HG03139 (cell line): ENCODE results near the gene ZNF446.
"Not testable (repeated sequence)": the region's sequence is repeated elsewhere in the genome, so short reads cannot be mapped to it uniquely, and the experiment has no call there.

ENCODE experiments used
- ATAC-seq: cut with Tn5 transposase; IDR thresholded peaks from one replicate; pipeline ENCODE4 v1.9.1; 2021; ENCODE audit not compliant: unreplicated experiment

ZNF446 gene

DNA sequence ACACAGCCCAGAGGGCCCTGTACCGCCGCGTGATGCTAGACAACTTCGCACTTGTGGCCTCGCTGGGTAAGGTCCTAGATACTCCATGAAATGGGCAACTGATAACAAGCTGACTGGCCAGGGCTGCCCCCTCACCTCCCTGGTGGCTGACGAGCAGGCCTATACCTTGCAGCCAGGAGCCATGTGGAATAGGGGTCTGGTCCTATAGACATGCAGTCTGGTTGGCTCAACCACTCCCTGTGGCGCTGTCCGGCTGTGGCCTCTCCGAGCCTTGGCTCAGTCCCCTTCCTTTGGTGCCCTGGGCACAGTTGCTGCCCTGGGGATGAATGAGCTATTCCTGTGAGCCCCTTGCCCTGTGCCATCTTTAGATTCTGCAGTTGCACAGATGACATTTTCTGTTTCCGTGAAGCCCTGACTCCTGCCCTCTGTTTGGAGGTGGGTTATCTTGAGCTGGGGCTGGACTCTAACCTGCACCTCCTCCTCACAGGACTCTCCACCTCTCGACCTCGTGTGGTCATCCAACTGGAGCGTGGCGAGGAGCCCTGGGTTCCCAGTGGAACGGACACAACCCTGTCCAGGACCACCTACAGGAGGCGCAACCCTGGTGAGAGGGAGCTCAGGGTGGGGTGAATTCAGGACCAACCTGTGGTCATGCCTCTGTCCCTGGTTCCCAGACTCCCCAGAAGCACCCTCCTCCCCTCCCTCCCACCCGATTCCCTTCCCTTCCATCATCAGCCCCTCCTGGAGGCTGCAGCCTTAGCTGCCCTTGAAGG, 6.7 kb upstream of the ZNF446 start:
- ATAC-seq = no peak

DNA sequence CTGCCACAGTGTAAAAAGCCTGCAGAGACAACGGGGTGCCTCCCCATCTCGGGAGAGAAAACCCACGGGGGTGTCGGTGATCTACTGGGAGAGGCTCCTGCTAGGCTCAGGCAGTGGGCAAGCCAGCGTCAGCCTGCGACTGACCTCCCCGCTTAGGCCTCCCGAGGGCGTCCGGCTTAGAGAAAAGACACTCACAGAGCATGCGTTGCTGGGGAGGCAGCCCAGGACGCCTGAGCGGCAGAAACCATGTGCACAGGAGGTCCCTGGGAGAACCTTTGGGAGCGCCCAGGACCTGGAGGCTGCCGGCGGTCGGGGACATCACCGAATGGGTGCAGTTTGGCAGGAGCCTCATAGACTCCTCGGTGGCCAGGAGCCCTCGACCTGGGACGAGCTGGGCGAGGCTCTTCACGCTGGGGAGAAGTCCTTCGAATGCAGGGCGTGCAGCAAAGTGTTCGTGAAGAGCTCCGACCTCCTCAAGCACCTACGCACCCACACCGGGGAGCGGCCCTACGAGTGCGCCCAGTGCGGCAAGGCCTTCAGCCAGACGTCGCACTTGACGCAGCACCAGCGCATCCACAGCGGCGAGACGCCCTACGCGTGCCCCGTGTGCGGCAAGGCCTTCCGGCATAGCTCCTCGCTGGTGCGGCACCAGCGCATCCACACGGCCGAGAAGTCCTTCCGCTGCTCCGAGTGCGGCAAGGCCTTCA, 5.2 kb upstream of the ZNF446 start:
- not testable (repeated sequence) for ATAC-seq

- no peak for ATAC-seq
These were observed 4.4 kb upstream of the ZNF446 start for GRCh38 chr19:58471736-58472135.

DNA sequence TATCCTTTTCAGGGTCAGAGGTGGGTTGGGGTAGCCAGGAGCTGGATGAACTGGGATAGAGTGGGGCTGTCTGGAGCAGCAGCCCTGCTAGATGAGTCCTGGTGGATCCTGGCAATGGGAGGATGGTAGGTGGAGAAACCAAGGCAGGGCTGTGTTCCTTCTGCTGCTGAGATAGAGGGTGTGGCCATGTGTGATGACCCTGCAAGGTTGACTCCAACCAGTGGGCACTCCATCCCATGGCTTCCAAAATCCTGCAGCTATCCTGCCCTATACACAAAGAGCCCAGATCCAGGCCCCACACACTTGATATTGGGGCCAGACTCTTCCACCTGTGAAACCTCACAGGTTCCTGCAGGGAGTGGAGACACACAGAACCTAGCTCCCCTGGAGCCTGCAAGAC, 2.4 kb upstream of the ZNF446 start:
- no peak for ATAC-seq

DNA sequence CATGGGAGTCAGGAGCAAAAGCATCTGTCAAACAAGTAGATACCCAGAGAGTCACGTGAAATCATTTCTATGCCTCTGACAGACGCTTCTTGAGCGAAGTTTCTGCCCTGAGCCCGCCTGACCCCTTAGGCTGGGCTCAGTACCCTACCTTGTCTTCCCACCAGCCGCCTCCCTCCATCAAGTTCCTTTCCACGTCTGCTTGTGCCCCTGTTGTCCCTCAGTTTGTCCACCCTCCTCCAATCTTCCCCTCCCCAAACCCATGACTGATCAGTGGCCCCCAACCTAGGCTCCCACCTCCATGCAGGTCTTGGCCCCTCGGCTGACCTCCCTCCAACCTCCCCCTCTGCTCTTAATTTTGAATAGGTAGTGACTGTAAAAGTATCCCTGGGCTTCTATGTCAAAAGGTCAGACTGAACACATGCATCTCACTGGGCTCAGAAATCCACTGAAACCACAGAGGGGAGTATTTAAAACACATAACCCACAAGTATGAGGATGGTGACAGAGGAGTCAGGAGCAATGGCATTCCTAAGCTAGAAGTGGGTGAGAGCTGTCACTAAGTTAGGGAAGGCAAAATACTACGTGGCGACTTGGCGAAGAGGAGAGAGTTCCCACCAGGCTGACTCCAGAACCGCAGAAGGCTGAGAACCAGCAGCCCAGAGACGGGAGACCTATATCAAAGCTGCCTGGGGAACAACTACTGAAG, 1.7 kb upstream of the ZNF446 start:
- no peak for ATAC-seq

DNA sequence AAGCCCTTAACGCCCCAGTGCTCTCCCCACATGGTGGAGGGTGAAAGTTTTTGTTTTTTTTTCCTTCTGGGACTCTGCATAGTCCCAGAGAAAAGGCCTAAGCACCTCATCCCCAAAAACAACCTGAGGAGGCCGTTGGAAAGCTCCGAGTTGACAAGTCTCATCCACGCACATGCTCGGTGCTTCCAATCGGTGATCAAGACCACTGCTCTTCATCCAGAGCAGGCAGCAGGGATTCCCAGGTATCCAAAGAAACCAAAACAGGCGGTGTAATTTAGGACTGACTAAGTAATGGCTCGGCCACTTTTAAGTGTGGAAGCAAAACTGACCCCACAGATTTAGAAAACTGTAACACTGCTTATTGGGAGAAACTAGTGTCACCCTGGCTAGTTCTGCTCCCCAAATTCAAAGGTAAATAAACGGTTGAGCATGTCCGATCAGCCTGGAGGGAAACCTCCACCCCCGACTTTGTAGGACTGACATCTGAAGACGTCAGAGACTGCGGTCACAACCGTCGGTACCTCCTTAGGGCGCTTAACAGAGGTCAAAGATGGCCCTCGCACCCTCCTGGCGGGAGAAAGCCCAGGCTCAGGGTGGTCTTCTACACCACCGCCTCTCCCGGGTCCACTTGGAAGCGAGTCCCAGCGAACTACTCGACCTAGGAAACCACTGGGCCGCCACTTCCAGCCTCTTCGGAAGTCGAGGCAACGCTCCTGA, 997 bp upstream of the ZNF446 start:
- no peak for ATAC-seq

DNA sequence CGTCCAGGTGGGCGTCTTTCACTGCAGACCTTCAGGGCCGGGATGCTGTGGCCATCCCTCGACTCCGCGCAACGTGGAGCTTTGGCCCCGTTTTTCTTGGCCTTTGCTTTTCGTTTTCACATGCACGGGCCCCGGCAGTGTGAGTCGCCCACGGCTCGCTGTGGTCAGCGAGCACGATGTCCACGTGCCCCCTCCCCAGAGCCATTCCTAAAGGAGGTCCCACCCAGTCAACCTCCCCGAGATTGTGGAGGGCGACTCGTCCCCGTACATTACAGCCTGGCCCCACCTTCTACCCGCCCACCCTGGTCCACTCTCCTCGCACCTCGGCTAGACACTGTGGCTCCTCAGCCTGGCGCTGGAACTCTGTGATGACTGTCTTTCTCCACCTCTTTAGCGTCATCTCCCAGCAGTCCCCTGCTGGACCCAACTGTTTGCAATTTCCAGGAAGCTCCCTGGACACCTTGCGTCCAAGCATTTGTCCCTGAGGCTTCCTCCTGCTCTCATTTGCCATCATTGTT, 405 bp downstream of the ZNF446 start:
- no peak for ATAC-seq

DNA sequence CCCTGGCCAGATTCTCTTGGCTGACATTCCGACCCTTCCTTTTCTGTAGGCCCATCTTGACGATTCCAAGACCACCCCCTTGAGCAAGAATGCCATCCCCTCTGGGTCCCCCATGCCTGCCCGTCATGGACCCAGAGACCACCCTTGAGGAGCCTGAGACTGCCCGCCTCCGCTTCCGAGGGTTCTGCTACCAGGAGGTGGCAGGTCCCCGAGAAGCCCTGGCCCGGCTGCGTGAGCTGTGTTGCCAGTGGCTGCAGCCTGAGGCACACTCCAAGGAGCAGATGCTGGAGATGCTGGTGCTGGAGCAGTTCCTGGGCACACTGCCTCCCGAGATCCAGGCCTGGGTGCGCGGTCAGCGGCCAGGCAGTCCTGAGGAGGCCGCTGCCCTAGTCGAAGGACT, 978 bp downstream of the ZNF446 start:
- ATAC-seq = no peak

DNA sequence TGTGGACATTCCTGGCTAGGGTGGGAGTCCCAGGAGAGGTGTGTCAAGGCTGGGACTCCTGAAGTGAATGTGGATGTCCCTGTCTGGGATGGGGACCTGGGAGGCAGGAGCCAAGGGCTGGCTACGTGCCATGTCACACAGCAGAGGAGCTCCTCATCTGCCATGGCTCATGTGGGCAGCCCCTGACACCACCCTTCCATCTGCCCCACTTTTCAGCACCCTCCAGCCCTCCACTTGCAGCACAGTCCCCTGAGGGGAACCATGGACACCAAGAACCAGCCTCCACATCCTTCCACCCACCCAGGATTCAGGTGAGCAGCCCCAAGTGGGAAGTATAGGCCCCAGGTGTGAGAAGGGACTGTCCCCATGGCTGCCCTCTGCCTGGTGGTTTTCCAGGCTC, 1.7 kb downstream of the ZNF446 start:
- ATAC-seq = no peak

GRCh38 chr19:58479303-58479702, 3.2 kb downstream of the ZNF446 start:
- ATAC-seq = no peak

DNA sequence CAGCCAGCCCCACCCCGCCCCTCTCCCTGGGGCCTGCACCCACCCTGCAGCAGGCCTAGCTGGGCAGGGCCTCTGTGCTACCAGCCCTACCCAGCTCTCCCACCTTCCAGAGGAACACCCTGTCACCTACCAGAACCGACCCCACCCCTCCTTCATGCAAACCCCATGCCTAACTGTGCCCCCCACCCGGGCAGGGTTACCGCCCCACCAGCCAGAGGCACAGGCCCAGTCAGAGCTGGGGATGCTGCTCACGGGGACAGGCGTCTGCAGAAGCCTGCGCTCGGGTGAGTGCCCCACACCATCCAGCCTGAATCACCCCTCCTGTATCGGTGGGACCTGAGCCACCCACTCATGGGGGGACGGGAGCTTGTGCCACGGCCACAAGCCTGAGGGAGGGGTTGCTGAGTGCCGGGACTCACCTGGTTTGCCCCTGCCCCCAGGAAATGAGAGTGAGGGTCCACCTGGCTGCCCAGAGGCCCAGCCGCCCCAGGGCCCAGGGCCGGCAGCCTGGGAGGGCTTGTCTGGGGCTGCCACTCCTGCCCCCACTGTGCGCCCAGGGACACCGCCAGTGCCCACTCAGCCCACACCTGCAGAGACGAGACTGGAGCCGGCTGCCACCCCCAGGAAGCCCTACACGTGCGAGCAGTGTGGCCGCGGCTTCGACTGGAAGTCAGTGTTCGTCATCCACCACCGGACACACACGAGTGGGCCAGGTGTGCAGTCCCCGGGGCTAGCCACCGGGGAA, 3.8 kb downstream of the ZNF446 start:
- ATAC-seq = no peak

DNA sequence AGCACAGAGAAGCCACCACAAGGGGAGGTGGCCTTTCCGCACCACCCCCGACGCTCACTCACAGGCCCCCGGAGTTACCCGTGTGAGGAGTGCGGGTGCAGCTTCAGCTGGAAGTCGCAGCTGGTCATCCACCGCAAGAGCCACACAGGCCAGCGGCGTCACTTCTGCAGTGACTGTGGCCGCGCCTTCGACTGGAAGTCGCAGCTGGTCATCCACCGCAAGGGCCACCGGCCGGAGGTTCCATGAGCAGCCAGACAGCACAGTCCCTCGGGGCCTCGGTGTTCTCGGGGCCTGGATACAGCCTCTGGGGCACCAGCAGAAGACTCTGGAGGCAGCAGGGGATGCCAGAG, 4.3 kb downstream of the ZNF446 start:
- no peak for ATAC-seq

DNA sequence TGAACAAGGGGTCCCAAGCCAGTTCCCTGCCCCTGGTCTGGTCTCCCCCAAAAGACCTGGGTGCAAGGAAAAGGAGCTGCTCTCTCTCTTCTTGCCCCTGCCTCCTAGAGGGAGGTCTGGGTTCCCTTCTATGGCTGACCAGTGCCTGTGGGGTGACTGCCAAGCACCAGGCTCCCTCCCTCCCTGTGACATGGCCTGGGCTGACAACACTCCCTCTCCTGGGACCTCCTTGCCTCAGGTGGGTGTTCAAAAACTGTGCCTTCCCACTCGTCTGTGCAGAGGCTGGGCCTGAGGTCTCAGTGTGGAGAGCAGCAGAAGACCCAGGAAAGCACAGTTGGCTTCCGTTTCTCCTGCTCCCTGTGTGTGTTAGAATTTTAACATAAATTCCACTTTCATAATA, 4.7 kb downstream of the ZNF446 start:
- ATAC-seq = no peak

DNA sequence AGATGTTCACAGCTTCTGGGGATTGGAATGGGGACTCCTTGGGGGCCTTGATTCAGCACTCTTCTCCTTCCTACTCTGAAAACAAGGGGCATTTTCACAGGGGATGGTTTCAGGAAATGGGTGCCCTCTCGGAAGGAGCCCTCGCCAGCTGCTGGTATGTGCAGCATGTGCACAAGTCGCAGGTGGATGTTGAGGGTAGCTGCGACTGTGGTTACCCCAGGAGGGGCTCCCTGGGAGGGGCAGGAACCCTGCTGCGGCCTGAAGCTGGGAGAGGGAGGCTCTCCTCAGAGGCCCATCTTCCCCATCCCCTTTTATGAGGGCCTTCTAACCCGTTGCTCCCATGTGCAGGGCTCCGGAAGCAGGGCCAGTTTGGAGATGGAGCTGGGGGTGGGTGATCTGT, 6.2 kb downstream of the ZNF446 start:
- ATAC-seq = no peak

- no peak for ATAC-seq
These were observed 7.6 kb downstream of the ZNF446 start for GRCh38 chr19:58483776-58484175.

- ATAC-seq = not testable (repeated sequence)
These were observed 8.2 kb downstream of the ZNF446 start for GRCh38 chr19:58484349-58484748.

DNA sequence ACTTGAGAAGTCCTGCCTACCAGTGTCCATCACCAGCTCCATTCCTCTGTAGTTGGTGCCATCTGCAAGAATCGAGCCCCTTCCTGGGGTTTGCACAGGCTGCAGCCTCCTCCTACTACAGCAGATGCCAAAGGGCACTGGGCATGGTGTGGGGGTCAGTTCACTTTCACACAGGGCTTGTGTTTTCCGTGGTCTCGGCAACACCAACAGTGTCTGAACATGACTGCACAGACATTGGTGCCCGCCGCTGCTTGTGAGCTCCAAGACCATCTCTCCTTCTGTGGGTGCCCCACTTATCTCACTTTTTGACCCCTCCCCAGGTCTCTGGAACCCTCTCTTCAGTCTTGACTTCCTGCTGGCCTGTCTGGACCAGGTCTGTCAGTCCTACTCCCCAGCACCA, 15.2 kb downstream of the ZNF446 start:
- no peak for ATAC-seq

DNA sequence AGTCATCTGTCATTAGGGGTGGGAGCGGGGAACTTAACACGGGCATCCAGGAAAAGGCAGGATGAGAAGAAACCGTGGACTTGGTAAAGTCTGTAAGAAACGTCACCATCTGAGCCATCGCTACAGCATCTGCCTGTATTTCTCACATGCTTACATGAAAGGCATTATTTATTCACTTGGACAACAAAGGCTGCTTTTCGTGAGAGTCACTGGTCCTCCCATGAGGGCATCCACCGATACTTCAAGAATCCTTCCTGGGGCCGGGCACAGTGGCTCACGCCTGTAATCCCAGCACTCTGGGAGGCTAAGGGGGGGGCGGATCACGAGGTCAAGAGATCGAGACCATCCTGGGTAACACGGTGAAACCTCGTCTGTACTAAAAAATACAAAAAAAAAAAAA, 16.1 kb downstream of the ZNF446 start:
- ATAC-seq = no peak

GRCh38 chr19:58497634-58498170, 21.6 kb downstream of the ZNF446 start:
- ATAC-seq = no peak

GRCh38 chr19:58498316-58499020, 22.3 kb downstream of the ZNF446 start:
- ATAC-seq = no peak
